ENCODE data around the gene RSPO1.
A peak's percentile ranks its signal among the peaks of the same experiment; 100 is the strongest.
"Not testable (repeated sequence)": the region's sequence is repeated elsewhere in the genome, so short reads cannot be mapped to it uniquely, and the experiment has no call there.

RSPO1 gene

GRCh38 chr1:37593726-37594125 is 41.0 kb downstream of the RSPO1 start:
- no peak for DNase-seq (ENCODE audit: low read depth)
- no peak for TF ChIP-seq CTCF (IDR thresholded peaks at IDR 0.05; ENCODE audit: low read depth, low read length, missing control alignments)
- in situ Hi-C loops (cut with HindIII; ENCODE audit: low sequenced_read_pairs): no loop called here
- no peak overlapping the region for H3K4me3 ChIP-seq (ENCODE audit: low read depth, low read length)

GRCh38 chr1:37588939-37589338 is 45.8 kb downstream of the RSPO1 start:
- in situ Hi-C loops (cut with HindIII; ENCODE audit: low sequenced_read_pairs): no loop called here
- DNase-seq (ENCODE audit: low read depth): no peak
- H3K4me3 ChIP-seq (ENCODE audit: low read depth, low read length): no peak overlapping the region
- TF ChIP-seq CTCF (IDR thresholded peaks at IDR 0.05; ENCODE audit: low read depth, low read length, missing control alignments): no peak

DNA sequence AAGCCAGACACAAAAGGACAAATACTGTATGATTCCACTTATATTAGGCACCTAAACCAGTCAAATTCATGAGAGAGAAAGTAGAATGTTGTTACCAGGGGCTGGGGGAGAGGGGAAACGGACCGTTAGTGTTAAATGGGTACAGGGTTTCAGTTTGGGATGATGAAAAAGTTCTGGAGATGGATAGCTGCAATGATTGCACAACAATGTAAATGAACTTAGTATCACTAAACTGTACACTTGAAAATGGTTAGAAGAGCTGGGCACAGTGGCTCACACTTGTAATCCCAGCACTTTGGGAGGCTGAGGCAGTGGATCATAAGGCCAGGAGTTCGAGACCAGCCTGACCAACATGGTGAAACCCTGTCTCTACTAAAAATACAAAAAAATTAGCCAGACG is 50.1 kb downstream of the RSPO1 start:
- H3K4me3 ChIP-seq (ENCODE audit: low read depth, low read length); DNase-seq (ENCODE audit: low read depth); in situ Hi-C loops (cut with HindIII; ENCODE audit: low sequenced_read_pairs): not testable (repeated sequence)

- H3K4me3 ChIP-seq (ENCODE audit: low read depth, low read length): no peak overlapping the region
- in situ Hi-C loops (cut with HindIII; ENCODE audit: low sequenced_read_pairs): no loop called here
- DNase-seq (ENCODE audit: low read depth): no peak
- no peak for TF ChIP-seq CTCF (IDR thresholded peaks at IDR 0.05; ENCODE audit: low read depth, low read length, missing control alignments)
Observed at GRCh38 chr1:37575692-37576091, 59.0 kb downstream of the RSPO1 start.

GRCh38 chr1:37574834-37575480 is 59.7 kb downstream of the RSPO1 start:
- H3K4me3 ChIP-seq (ENCODE audit: low read depth, low read length): no peak overlapping the region
- in situ Hi-C loops (cut with HindIII; ENCODE audit: low sequenced_read_pairs): no loop called here
- DNase-seq (ENCODE audit: low read depth): peak; percentile 66
- TF ChIP-seq CTCF (IDR thresholded peaks at IDR 0.05; ENCODE audit: low read depth, low read length, missing control alignments): no peak

DNA sequence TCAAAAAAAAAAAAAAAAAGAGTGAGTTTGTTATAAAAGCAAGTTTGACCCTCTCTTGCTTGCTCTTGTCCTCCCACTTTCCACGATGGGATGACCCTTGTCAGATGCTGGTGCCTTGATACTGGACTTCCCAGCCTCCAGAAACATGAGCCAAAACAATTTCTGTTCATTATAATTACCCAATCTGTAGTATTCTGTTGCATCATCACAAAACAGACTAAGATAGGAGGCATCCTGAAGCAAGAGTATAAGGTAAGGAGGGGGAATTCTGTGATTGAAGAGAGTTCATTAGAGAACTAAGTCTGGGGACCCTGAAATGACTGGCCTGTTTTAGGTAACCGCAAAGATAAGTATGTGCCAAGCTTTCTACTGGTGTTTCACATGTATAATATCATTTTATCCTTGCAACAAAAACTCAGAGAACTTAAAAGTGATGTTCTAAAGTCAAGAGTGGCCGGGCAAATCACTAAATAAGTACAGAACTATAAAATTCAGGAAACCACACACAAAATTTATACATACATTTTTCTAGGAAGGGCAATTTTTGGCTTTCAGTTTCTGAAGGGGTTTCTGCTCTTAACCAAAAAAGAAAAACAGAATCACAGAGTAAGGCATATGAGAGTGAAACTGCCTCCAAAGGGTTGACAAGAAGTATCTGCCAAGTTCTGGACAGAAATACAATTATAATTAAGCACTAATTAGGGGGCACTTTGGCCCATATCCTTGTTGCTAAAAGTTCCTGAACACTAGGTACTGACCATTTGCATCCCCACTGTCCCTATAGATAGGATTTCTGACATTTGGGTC is 64.0 kb downstream of the RSPO1 start:
- in situ Hi-C loops (cut with HindIII; ENCODE audit: low sequenced_read_pairs): no loop called here

More for the DNA sequence above, 64.0 kb downstream of the RSPO1 start:
- DNase-seq (ENCODE audit: low read depth): no peak
- no peak for TF ChIP-seq CTCF (IDR thresholded peaks at IDR 0.05; ENCODE audit: low read depth, low read length, missing control alignments)
- H3K4me3 ChIP-seq (ENCODE audit: low read depth, low read length): no peak overlapping the region
